ENCODE data around the gene RNF207.

Gene RNF207

DNA sequence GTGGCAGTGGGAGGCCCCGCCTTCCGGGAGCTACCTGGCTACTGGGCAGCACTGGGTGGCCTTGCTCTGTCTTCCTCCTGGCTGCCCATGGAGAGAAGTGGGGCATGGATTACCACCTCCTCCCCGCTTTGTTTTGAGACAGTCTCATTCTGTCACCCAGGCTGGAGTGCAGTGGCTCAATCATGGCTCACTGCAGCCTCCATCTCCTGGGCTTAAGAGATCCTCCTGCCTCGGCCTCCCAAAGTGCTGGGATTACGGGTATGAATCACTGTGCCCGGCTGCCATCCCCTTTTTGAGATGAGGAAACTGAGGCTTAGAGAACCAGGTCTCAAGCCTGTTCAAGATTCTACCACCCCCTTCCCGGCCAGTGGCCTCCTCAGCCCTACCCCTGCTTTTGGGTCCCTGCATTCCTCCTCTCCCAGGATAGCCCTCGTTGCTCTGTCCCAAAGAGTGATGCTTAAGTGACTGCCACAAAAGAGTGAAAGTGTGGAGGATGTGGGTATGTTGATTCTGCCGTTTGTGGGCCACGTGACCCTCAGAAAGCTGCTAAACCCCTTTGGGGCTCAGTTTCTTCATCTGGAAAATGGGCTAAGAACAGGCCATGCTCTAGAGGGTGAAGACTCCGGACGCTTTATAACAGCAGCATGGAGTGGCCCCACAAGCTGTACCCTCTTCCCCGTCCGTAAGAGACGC, 45.9 kb downstream of the RNF207 start:
- H3K9ac ChIP-seq (ENCODE audit: low read length in 2 of 2): no peak overlapping the region
- peaks cover 0 to 2% of the 10 kb centered on the region in 2 donors for H3K36me3 ChIP-seq (ENCODE audit: control insufficient read depth in 2 of 2, insufficient read depth in 2 of 2, low read length in 2 of 2)
- H3K9me3 ChIP-seq (ENCODE audit: control insufficient read depth in 2 of 2, low read length in 2 of 2): no peaks in the 10 kb centered on the region
- no peak overlapping the region for H3K4me3 ChIP-seq (ENCODE audit: low read length in 2 of 2)
- peaks cover 4% of the 10 kb centered on the region for H3K4me1 ChIP-seq (ENCODE audit: control insufficient read depth, insufficient read depth, low read length)
- H3K27me3 ChIP-seq (ENCODE audit: control insufficient read depth in 1 of 2, insufficient read depth in 2 of 2, low read length in 2 of 2): peaks cover 34 to 44% of the 10 kb centered on the region in 2 donors
- no peak overlapping the region for H3K27ac ChIP-seq (ENCODE audit: low read length)

- Histone ChIP-seq H3K9me3 (ENCODE audit: control insufficient read depth in 2 of 2, low read length in 2 of 2) (no peaks in the 10 kb centered on the region), H3K4me3 (ENCODE audit: low read length in 2 of 2) (no peak overlapping the region), H3K27me3 (ENCODE audit: control insufficient read depth in 1 of 2, insufficient read depth in 2 of 2, low read length in 2 of 2) (peaks cover 30 to 38% of the 10 kb centered on the region in 2 donors), H3K36me3 (ENCODE audit: control insufficient read depth in 2 of 2, insufficient read depth in 2 of 2, low read length in 2 of 2) (peaks cover 0 to 2% of the 10 kb centered on the region in 2 donors), H3K27ac (ENCODE audit: low read length) (no peak overlapping the region), H3K9ac (ENCODE audit: low read length in 2 of 2) (no peak overlapping the region), H3K4me1 (ENCODE audit: control insufficient read depth, insufficient read depth, low read length) (peaks cover 4% of the 10 kb centered on the region)
Measured at GRCh38 chr1:6252374-6252710, 46.4 kb downstream of the RNF207 start.

DNA sequence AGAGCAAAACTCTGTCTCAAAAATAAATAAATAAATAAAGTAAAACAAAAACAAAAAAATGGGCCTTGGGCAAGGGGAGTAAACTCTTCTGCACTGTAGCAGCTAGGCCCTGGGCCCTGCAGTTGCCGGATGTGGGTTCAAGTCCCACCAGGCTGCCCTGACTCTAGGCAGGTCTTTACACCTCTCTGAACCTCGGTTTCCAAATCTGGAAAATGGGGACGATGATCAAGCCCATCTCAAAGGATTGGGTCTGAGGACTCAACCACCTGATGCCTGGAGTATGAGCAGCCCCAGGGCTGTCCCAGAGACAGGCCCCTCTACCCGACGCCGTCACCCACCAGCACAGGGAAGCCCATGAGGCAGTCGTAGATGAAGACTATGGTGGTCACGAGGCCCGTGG, 47.5 kb downstream of the RNF207 start:
- H3K9ac ChIP-seq (ENCODE audit: low read length in 2 of 2): no peak overlapping the region
- no peak overlapping the region for H3K4me3 ChIP-seq (ENCODE audit: low read length in 2 of 2)
- peaks cover 0 to 2% of the 10 kb centered on the region in 2 donors for H3K36me3 ChIP-seq (ENCODE audit: control insufficient read depth in 2 of 2, insufficient read depth in 2 of 2, low read length in 2 of 2)
- H3K9me3 ChIP-seq (ENCODE audit: control insufficient read depth in 2 of 2, low read length in 2 of 2): no peaks in the 10 kb centered on the region
- peaks cover 21 to 28% of the 10 kb centered on the region in 2 donors for H3K27me3 ChIP-seq (ENCODE audit: control insufficient read depth in 1 of 2, insufficient read depth in 2 of 2, low read length in 2 of 2)
- peaks cover 4% of the 10 kb centered on the region for H3K4me1 ChIP-seq (ENCODE audit: control insufficient read depth, insufficient read depth, low read length)
- H3K27ac ChIP-seq (ENCODE audit: low read length): no peak overlapping the region

GRCh38 chr1:6254691-6255090, 48.8 kb downstream of the RNF207 start:
- H3K4me3 ChIP-seq (ENCODE audit: low read length in 2 of 2): no peak overlapping the region
- H3K27ac ChIP-seq (ENCODE audit: low read length): no peak overlapping the region
- peaks cover 0 to 2% of the 10 kb centered on the region in 2 donors for H3K36me3 ChIP-seq (ENCODE audit: control insufficient read depth in 2 of 2, insufficient read depth in 2 of 2, low read length in 2 of 2)
- H3K4me1 ChIP-seq (ENCODE audit: control insufficient read depth, insufficient read depth, low read length): peaks cover 5% of the 10 kb centered on the region
- H3K27me3 ChIP-seq (ENCODE audit: control insufficient read depth in 1 of 2, insufficient read depth in 2 of 2, low read length in 2 of 2): peaks cover 17 to 19% of the 10 kb centered on the region in 2 donors
- H3K9me3 ChIP-seq (ENCODE audit: control insufficient read depth in 2 of 2, low read length in 2 of 2): no peaks in the 10 kb centered on the region
- no peak overlapping the region for H3K9ac ChIP-seq (ENCODE audit: low read length in 2 of 2)

DNA sequence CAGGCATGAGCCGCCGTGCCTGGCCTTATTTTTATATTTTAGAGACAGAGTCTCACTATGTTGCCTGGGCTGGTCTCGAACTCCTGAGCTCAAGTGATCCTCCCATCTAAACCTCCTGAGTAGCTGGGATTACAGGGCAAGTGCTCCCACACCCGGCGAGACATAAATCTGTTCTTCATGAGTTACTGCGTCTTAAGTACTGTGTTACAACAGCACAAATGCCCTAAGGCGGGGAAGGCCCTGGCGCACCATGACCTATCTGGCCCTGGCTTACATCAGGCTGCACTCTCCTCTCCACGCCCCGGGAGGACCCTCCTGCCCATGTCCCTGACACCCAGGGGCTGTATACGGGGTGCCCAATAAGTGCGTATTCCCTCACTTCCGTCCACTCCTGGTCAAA, 50.7 kb downstream of the RNF207 start:
- H3K9me3 ChIP-seq (ENCODE audit: control insufficient read depth in 2 of 2, low read length in 2 of 2): no peaks in the 10 kb centered on the region
- peaks cover 3% of the 10 kb centered on the region in 2 donors for H3K27me3 ChIP-seq (ENCODE audit: control insufficient read depth in 1 of 2, insufficient read depth in 2 of 2, low read length in 2 of 2)
- peaks cover 0 to 2% of the 10 kb centered on the region in 2 donors for H3K36me3 ChIP-seq (ENCODE audit: control insufficient read depth in 2 of 2, insufficient read depth in 2 of 2, low read length in 2 of 2)
- no peak overlapping the region for H3K27ac ChIP-seq (ENCODE audit: low read length)
- peaks cover 16% of the 10 kb centered on the region for H3K4me1 ChIP-seq (ENCODE audit: control insufficient read depth, insufficient read depth, low read length)
- no peak overlapping the region for H3K4me3 ChIP-seq (ENCODE audit: low read length in 2 of 2)
- H3K9ac ChIP-seq (ENCODE audit: low read length in 2 of 2): no peak overlapping the region

- H3K9me3 ChIP-seq (ENCODE audit: control insufficient read depth in 2 of 2, low read length in 2 of 2): no peaks in the 10 kb centered on the region
- no peaks in the 10 kb centered on the region for H3K27me3 ChIP-seq (ENCODE audit: control insufficient read depth in 1 of 2, insufficient read depth in 2 of 2, low read length in 2 of 2)
- peaks cover 0 to 2% of the 10 kb centered on the region in 2 donors for H3K36me3 ChIP-seq (ENCODE audit: control insufficient read depth in 2 of 2, insufficient read depth in 2 of 2, low read length in 2 of 2)
- H3K27ac ChIP-seq (ENCODE audit: low read length): no peak overlapping the region
- H3K4me3 ChIP-seq (ENCODE audit: low read length in 2 of 2): no peak overlapping the region
- H3K9ac ChIP-seq (ENCODE audit: low read length in 2 of 2): no peak overlapping the region
- H3K4me1 ChIP-seq (ENCODE audit: control insufficient read depth, insufficient read depth, low read length): peaks cover 22% of the 10 kb centered on the region
Measured at GRCh38 chr1:6257541-6258069, 51.7 kb downstream of the RNF207 start.

GRCh38 chr1:6258675-6259074, 52.8 kb downstream of the RNF207 start:
- no peak overlapping the region for H3K27ac ChIP-seq (ENCODE audit: low read length)
- H3K36me3 ChIP-seq (ENCODE audit: control insufficient read depth in 2 of 2, insufficient read depth in 2 of 2, low read length in 2 of 2): peaks cover 0 to 2% of the 10 kb centered on the region in 2 donors
- no peak overlapping the region for H3K9ac ChIP-seq (ENCODE audit: low read length in 2 of 2)
- no peaks in the 10 kb centered on the region for H3K27me3 ChIP-seq (ENCODE audit: control insufficient read depth in 1 of 2, insufficient read depth in 2 of 2, low read length in 2 of 2)
- no peaks in the 10 kb centered on the region for H3K9me3 ChIP-seq (ENCODE audit: control insufficient read depth in 2 of 2, low read length in 2 of 2)
- peaks cover 32% of the 10 kb centered on the region for H3K4me1 ChIP-seq (ENCODE audit: control insufficient read depth, insufficient read depth, low read length)
- H3K4me3 ChIP-seq (ENCODE audit: low read length in 2 of 2): no peak overlapping the region

- Histone ChIP-seq H3K4me1 (ENCODE audit: control insufficient read depth, insufficient read depth, low read length) (peaks cover 39% of the 10 kb centered on the region), H3K4me3 (ENCODE audit: low read length in 2 of 2) (peak overlapping the region; percentile 24 to 67), H3K27me3 (ENCODE audit: control insufficient read depth in 1 of 2, insufficient read depth in 2 of 2, low read length in 2 of 2) (no peaks in the 10 kb centered on the region), H3K36me3 (ENCODE audit: control insufficient read depth in 2 of 2, insufficient read depth in 2 of 2, low read length in 2 of 2) (no peaks in the 10 kb centered on the region), H3K27ac (ENCODE audit: low read length) (no peak overlapping the region), H3K9ac (ENCODE audit: low read length in 2 of 2) (no peak overlapping the region), H3K9me3 (ENCODE audit: control insufficient read depth in 2 of 2, low read length in 2 of 2) (no peaks in the 10 kb centered on the region)
Measured at GRCh38 chr1:6259491-6260362, 53.8 kb downstream of the RNF207 start.

GRCh38 chr1:6260433-6260934, 54.6 kb downstream of the RNF207 start:
- Histone ChIP-seq H3K27me3 (ENCODE audit: control insufficient read depth in 1 of 2, insufficient read depth in 2 of 2, low read length in 2 of 2) (no peaks in the 10 kb centered on the region), H3K9ac (ENCODE audit: low read length in 2 of 2) (peak overlapping the region in 1 of 2 donors; percentile 22), H3K4me3 (ENCODE audit: low read length in 2 of 2) (peak overlapping the region; percentile 53 to 67), H3K36me3 (ENCODE audit: control insufficient read depth in 2 of 2, insufficient read depth in 2 of 2, low read length in 2 of 2) (no peaks in the 10 kb centered on the region), H3K4me1 (ENCODE audit: control insufficient read depth, insufficient read depth, low read length) (peaks cover 39% of the 10 kb centered on the region), H3K27ac (ENCODE audit: low read length) (no peak overlapping the region), H3K9me3 (ENCODE audit: control insufficient read depth in 2 of 2, low read length in 2 of 2) (no peaks in the 10 kb centered on the region)

GRCh38 chr1:6260961-6261614, 55.2 kb downstream of the RNF207 start, which contains the start of gene GPR153:
TSS of gene GPR153 (minus strand) at chr1:6261098. CDS start at chr1:6254905, 6,193 bp downstream.
- Histone ChIP-seq H3K4me3 (ENCODE audit: low read length in 2 of 2) (peak within 1 kb of the TSS; percentile 53 to 67), H3K27me3 (ENCODE audit: control insufficient read depth in 1 of 2, insufficient read depth in 2 of 2, low read length in 2 of 2) (no peaks in the 10 kb centered on the region), H3K27ac (ENCODE audit: low read length) (no peak within 1 kb of the TSS), H3K9me3 (ENCODE audit: control insufficient read depth in 2 of 2, low read length in 2 of 2) (no peaks in the 10 kb centered on the region), H3K9ac (ENCODE audit: low read length in 2 of 2) (peak within 1 kb of the TSS in 1 of 2 donors; percentile 51), H3K4me1 (ENCODE audit: control insufficient read depth, insufficient read depth, low read length) (peaks cover 39% of the 10 kb centered on the region), H3K36me3 (ENCODE audit: control insufficient read depth in 2 of 2, insufficient read depth in 2 of 2, low read length in 2 of 2) (no peaks in the 10 kb centered on the region)

All from stomach smooth muscle (tissue), 2 donors.